T-helper 2 cell treated with Interferon-gamma antibody and Interleukin-4, amounts not matched to agents 5 μg/mL and 100 μg/mL, for 36 hours (primary cell): Measurements from ENCODE around the gene KIAA2012.
"Not testable (repeated sequence)": the region's sequence is repeated elsewhere in the genome, so short reads cannot be mapped to it uniquely, and the experiment has no call there.

Experiments
- DNase-seq: peaks from one replicate; pipeline ENCODE4 v3.0.0; 2021; ENCODE audit warnings: low spot score
- H3K27ac Mint-ChIP-seq: one replicate; pipeline ENCODE4 v1.8.0; 2021; ENCODE audit warnings: mild to moderate bottlenecking, mixed read lengths
- H3K27me3 Mint-ChIP-seq: one replicate; pipeline ENCODE4 v1.8.0; 2021; ENCODE audit warnings: low read depth, mixed read lengths
- H3K36me3 Mint-ChIP-seq: one replicate; pipeline ENCODE4 v1.8.0; 2021; ENCODE audit warnings: low read depth, mixed read lengths
- H3K4me1 Mint-ChIP-seq: one replicate; pipeline ENCODE4 v1.8.0; 2021; ENCODE audit warnings: low read depth, mixed read lengths
- H3K4me3 Mint-ChIP-seq: one replicate; pipeline ENCODE4 v1.8.0; 2022; ENCODE audit warnings: mild to moderate bottlenecking, moderate library complexity, mixed read lengths
- H3K9me3 Mint-ChIP-seq: one replicate; pipeline ENCODE4 v1.8.0; 2021; ENCODE audit warnings: mixed read lengths

The KIAA2012 gene

GRCh38 chr2:202122163-202122540, 49.1 kb downstream of the KIAA2012 start:
- Mint-ChIP-seq H3K4me1 (no peaks in the 10 kb centered on the region), H3K36me3 (no peaks in the 10 kb centered on the region), H3K27me3 (peaks cover 8% of the 10 kb centered on the region), H3K9me3 (peaks cover 3% of the 10 kb centered on the region), H3K27ac (no peak overlapping the region), H3K4me3 (no peak overlapping the region)
- no peak for DNase-seq

GRCh38 chr2:202122980-202123720, 50.1 kb downstream of the KIAA2012 start:
- Mint-ChIP-seq H3K9me3 (peaks cover 3% of the 10 kb centered on the region), H3K4me3 (no peak overlapping the region), H3K27ac (no peak overlapping the region), H3K4me1 (no peaks in the 10 kb centered on the region), H3K36me3 (no peaks in the 10 kb centered on the region), H3K27me3 (peaks cover 7% of the 10 kb centered on the region)
- DNase-seq = no peak

GRCh38 chr2:202124286-202124685, 51.2 kb downstream of the KIAA2012 start:
- H3K9me3 Mint-ChIP-seq = peaks cover 3% of the 10 kb centered on the region
- DNase-seq = no peak
- peaks cover 6% of the 10 kb centered on the region for H3K27me3 Mint-ChIP-seq
- no peak overlapping the region for H3K4me3 Mint-ChIP-seq
- no peaks in the 10 kb centered on the region for H3K36me3 Mint-ChIP-seq
- no peak overlapping the region for H3K27ac Mint-ChIP-seq
- no peaks in the 10 kb centered on the region for H3K4me1 Mint-ChIP-seq

- Mint-ChIP-seq H3K36me3 (no peaks in the 10 kb centered on the region), H3K27ac (no peak overlapping the region), H3K9me3 (no peaks in the 10 kb centered on the region), H3K4me1 (no peaks in the 10 kb centered on the region), H3K4me3 (no peak overlapping the region), H3K27me3 (peaks cover 6% of the 10 kb centered on the region)
- DNase-seq = no peak
Measured at GRCh38 chr2:202127687-202128331, 54.8 kb downstream of the KIAA2012 start.

- DNase-seq = no peak
- H3K9me3 Mint-ChIP-seq = no peaks in the 10 kb centered on the region
- H3K4me3 Mint-ChIP-seq = no peak overlapping the region
- no peaks in the 10 kb centered on the region for H3K36me3 Mint-ChIP-seq
- peaks cover 6% of the 10 kb centered on the region for H3K27me3 Mint-ChIP-seq
- no peak overlapping the region for H3K27ac Mint-ChIP-seq
- H3K4me1 Mint-ChIP-seq = no peaks in the 10 kb centered on the region
Measured at GRCh38 chr2:202129841-202130240, 56.8 kb downstream of the KIAA2012 start.

- no peaks in the 10 kb centered on the region for H3K4me1 Mint-ChIP-seq
- no peaks in the 10 kb centered on the region for H3K9me3 Mint-ChIP-seq
- no peaks in the 10 kb centered on the region for H3K36me3 Mint-ChIP-seq
- H3K27me3 Mint-ChIP-seq = no peaks in the 10 kb centered on the region
- H3K4me3 Mint-ChIP-seq = no peak overlapping the region
- H3K27ac Mint-ChIP-seq = no peak overlapping the region
- no peak for DNase-seq
Measured at GRCh38 chr2:202133200-202133908, 60.3 kb downstream of the KIAA2012 start.

- Mint-ChIP-seq H3K27me3 (no peaks in the 10 kb centered on the region), H3K4me1 (no peaks in the 10 kb centered on the region), H3K27ac (no peak overlapping the region), H3K36me3 (no peaks in the 10 kb centered on the region), H3K9me3 (no peaks in the 10 kb centered on the region), H3K4me3 (no peak overlapping the region)
- DNase-seq = no peak
Measured at GRCh38 chr2:202133909-202134265, 60.8 kb downstream of the KIAA2012 start.

- Mint-ChIP-seq H3K27me3 (no peaks in the 10 kb centered on the region), H3K9me3 (no peaks in the 10 kb centered on the region), H3K4me1 (no peaks in the 10 kb centered on the region), H3K36me3 (no peaks in the 10 kb centered on the region), H3K27ac (no peak overlapping the region), H3K4me3 (no peak overlapping the region)
- no peak for DNase-seq
Measured at GRCh38 chr2:202135091-202135874, 62.2 kb downstream of the KIAA2012 start.

GRCh38 chr2:202136039-202136438, 63.0 kb downstream of the KIAA2012 start:
- H3K9me3 Mint-ChIP-seq, H3K27me3 Mint-ChIP-seq, H3K36me3 Mint-ChIP-seq, H3K4me3 Mint-ChIP-seq, DNase-seq, H3K4me1 Mint-ChIP-seq, H3K27ac Mint-ChIP-seq: not testable (repeated sequence)

GRCh38 chr2:202136526-202136925, 63.5 kb downstream of the KIAA2012 start:
- Mint-ChIP-seq H3K27me3 (no peaks in the 10 kb centered on the region), H3K9me3 (no peaks in the 10 kb centered on the region), H3K36me3 (no peaks in the 10 kb centered on the region), H3K4me3 (no peak overlapping the region), H3K27ac (no peak overlapping the region), H3K4me1 (no peaks in the 10 kb centered on the region)
- DNase-seq = no peak

GRCh38 chr2:202140522-202141252, 67.6 kb downstream of the KIAA2012 start:
- DNase-seq = no peak
- Mint-ChIP-seq H3K4me3 (no peak overlapping the region), H3K27ac (no peak overlapping the region)

GRCh38 chr2:202141329-202141947, 68.4 kb downstream of the KIAA2012 start:
- H3K4me1 Mint-ChIP-seq = no peaks in the 10 kb centered on the region
- peaks cover 4% of the 10 kb centered on the region for H3K27me3 Mint-ChIP-seq
- no peaks in the 10 kb centered on the region for H3K36me3 Mint-ChIP-seq
- H3K9me3 Mint-ChIP-seq = no peaks in the 10 kb centered on the region
- H3K4me3 Mint-ChIP-seq = no peak overlapping the region
- DNase-seq = no peak
- H3K27ac Mint-ChIP-seq = no peak overlapping the region

More at GRCh38 chr2:202140522-202141252, 67.6 kb downstream of the KIAA2012 start:
- H3K9me3 Mint-ChIP-seq = no peaks in the 10 kb centered on the region
- H3K4me1 Mint-ChIP-seq = no peaks in the 10 kb centered on the region
- peaks cover 4% of the 10 kb centered on the region for H3K27me3 Mint-ChIP-seq
- H3K36me3 Mint-ChIP-seq = no peaks in the 10 kb centered on the region

GRCh38 chr2:202142540-202142939, 69.5 kb downstream of the KIAA2012 start:
- H3K9me3 Mint-ChIP-seq = no peaks in the 10 kb centered on the region
- H3K4me3 Mint-ChIP-seq = no peak overlapping the region
- DNase-seq = no peak
- H3K36me3 Mint-ChIP-seq = no peaks in the 10 kb centered on the region
- H3K27ac Mint-ChIP-seq = no peak overlapping the region
- peaks cover 4% of the 10 kb centered on the region for H3K27me3 Mint-ChIP-seq
- H3K4me1 Mint-ChIP-seq = no peaks in the 10 kb centered on the region
